GM12891 (cell line): ENCODE data around the gene CST7.
"Not testable (repeated sequence)": the region's sequence is repeated elsewhere in the genome, so short reads cannot be mapped to it uniquely, and the experiment has no call there.

Source experiments
- DNase-seq: peaks from one replicate; pipeline ENCODE4 v3.0.0; 2011; ENCODE audit warnings: low spot score; ENCODE audit not compliant: insufficient read length
- FAIRE-seq: peaks from 2 replicates; lab custom pipeline; 2011; peaks lifted over from hg19 to GRCh38; lab: Jason Lieb, UNC
- PAX5 ChIP-seq: IDR thresholded peaks from 2 replicates; pipeline ENCODE4 v1.6.1; 2011; ENCODE audit warnings: low read length, moderate library complexity, mild to moderate bottlenecking; ENCODE audit not compliant: insufficient read depth, severe bottlenecking
- POLR2A ChIP-seq: IDR thresholded peaks from 2 replicates; pipeline ENCODE4 v1.6.1; 2011; ENCODE audit warnings: low read depth, low read length, control low read depth
- POLR2AphosphoS5 ChIP-seq: IDR thresholded peaks from 2 replicates; pipeline ENCODE4 v1.6.1; 2011; ENCODE audit warnings: low read depth, low read length, control low read depth
- POU2F2 ChIP-seq: IDR thresholded peaks from 2 replicates; pipeline ENCODE4 v1.6.1; 2011; ENCODE audit warnings: low read depth, mild to moderate bottlenecking, control low read depth, low read length, moderate library complexity
- SPI1 ChIP-seq: IDR thresholded peaks from 2 replicates; pipeline ENCODE4 v1.6.1; 2011; ENCODE audit warnings: low read depth, low read length, control low read depth
- TAF1 ChIP-seq: IDR thresholded peaks from 2 replicates; pipeline ENCODE4 v1.6.1; 2011; ENCODE audit warnings: low read depth, low read length, control low read depth

CST7 gene

GRCh38 chr20:24942679-24943078 is 6.4 kb upstream of the CST7 start:
- DNase-seq, result no peak
- FAIRE-seq, result no peak
- TF ChIP-seq SPI1, result no peak
- no peak for TF ChIP-seq TAF1
- TF ChIP-seq POLR2A, result no peak
- no peak for TF ChIP-seq POLR2AphosphoS5
- no peak for TF ChIP-seq PAX5
- TF ChIP-seq POU2F2, result no peak

- FAIRE-seq, result no peak
- DNase-seq, result no peak
- no peak for TF ChIP-seq POU2F2
- no peak for TF ChIP-seq TAF1
- no peak for TF ChIP-seq PAX5
- no peak for TF ChIP-seq SPI1
- no peak for TF ChIP-seq POLR2A
- TF ChIP-seq POLR2AphosphoS5, result no peak
These were observed 5.9 kb upstream of the CST7 start for GRCh38 chr20:24943196-24943595.

- TF ChIP-seq PAX5 (no peak), POU2F2 (no peak), SPI1 (no peak), TAF1 (no peak), POLR2A (no peak), POLR2AphosphoS5 (no peak)
- DNase-seq (no peak), FAIRE-seq (no peak)
These were observed 5.3 kb upstream of the CST7 start for GRCh38 chr20:24943731-24944130.

- not testable (repeated sequence) for DNase-seq, FAIRE-seq
These were observed 2.7 kb upstream of the CST7 start for GRCh38 chr20:24946376-24946775.

- not testable (repeated sequence) for FAIRE-seq
These were observed 602 bp upstream of the CST7 start for GRCh38 chr20:24948396-24948938.

GRCh38 chr20:24949756-24950127 is 673 bp downstream of the CST7 start:
- DNase-seq, result no peak
- FAIRE-seq, result no peak
- TF ChIP-seq TAF1 (no peak), POU2F2 (no peak), SPI1 (no peak), POLR2AphosphoS5 (no peak), POLR2A (no peak), PAX5 (no peak)

More at GRCh38 chr20:24948396-24948938, 602 bp upstream of the CST7 start:
- not testable (repeated sequence) for DNase-seq

- FAIRE-seq (no peak), DNase-seq (no peak)
- TF ChIP-seq PAX5 (no peak), SPI1 (no peak), POLR2AphosphoS5 (no peak), POU2F2 (no peak), TAF1 (no peak), POLR2A (no peak)
These were observed 1.2 kb downstream of the CST7 start for GRCh38 chr20:24950128-24950835.

GRCh38 chr20:24950836-24951525 is 1.9 kb downstream of the CST7 start:
- no peak for DNase-seq
- no peak for FAIRE-seq
- TF ChIP-seq SPI1 (no peak), POLR2A (no peak), PAX5 (no peak), POLR2AphosphoS5 (no peak), TAF1 (no peak), POU2F2 (no peak)

- DNase-seq, result no peak
- no peak for TF ChIP-seq POLR2A
- no peak for TF ChIP-seq PAX5
- no peak for TF ChIP-seq SPI1
- TF ChIP-seq POU2F2, result no peak
- no peak for TF ChIP-seq TAF1
- no peak for TF ChIP-seq POLR2AphosphoS5
- no peak for FAIRE-seq
These were observed 2.5 kb downstream of the CST7 start for GRCh38 chr20:24951536-24952083.
